ENCODE results near the gene ZNF175.

Gene ZNF175

GRCh38 chr19:51589511-51589910 lies 18.4 kb downstream of the ZNF175 start:
- DNase-seq (ENCODE audit: low read depth): no peak

DNA sequence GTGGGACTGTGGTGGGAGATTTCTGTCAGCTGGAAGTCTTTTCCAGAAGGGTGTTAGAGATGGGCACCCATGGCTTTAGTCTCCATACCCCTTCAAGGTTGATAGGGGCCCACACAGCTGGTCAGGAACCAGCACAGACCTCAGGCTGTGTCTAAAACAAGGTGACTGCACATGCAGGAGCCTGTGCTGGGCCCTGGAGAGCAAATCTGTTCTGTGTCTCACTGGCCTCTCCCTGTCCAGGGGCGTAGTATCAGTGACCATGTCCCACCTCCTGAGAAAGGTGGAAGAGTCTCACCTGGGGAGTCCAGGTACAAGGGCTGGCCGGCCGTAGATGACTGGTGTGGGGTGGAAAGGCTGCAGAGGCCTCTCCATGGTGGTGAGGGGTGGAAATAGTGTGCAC lies 19.4 kb downstream of the ZNF175 start:
- DNase-seq (ENCODE audit: low read depth): no peak

DNA sequence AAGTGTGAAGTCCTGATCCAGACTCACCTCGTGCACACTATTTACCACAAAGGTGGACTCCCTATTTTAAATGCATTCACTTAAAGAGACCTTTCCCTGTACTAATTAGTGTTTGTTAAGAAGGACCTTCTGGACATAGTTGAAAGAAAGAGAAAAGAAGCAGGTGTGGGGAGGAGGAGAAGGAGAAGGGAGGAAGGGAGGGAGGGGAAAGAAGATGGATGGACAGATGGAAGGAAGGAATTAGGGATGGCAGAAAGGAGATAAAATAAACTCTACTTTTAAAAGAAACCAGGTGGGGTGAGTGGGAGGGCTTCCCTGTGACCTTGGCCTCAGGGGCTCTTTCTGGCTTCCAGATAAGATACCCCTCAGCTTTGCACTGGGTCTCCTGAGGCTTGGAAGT lies 21.4 kb downstream of the ZNF175 start:
- no peak for DNase-seq (ENCODE audit: low read depth)

- DNase-seq (ENCODE audit: low read depth): no peak
Observed at GRCh38 chr19:51593138-51593890, 22.2 kb downstream of the ZNF175 start.

DNA sequence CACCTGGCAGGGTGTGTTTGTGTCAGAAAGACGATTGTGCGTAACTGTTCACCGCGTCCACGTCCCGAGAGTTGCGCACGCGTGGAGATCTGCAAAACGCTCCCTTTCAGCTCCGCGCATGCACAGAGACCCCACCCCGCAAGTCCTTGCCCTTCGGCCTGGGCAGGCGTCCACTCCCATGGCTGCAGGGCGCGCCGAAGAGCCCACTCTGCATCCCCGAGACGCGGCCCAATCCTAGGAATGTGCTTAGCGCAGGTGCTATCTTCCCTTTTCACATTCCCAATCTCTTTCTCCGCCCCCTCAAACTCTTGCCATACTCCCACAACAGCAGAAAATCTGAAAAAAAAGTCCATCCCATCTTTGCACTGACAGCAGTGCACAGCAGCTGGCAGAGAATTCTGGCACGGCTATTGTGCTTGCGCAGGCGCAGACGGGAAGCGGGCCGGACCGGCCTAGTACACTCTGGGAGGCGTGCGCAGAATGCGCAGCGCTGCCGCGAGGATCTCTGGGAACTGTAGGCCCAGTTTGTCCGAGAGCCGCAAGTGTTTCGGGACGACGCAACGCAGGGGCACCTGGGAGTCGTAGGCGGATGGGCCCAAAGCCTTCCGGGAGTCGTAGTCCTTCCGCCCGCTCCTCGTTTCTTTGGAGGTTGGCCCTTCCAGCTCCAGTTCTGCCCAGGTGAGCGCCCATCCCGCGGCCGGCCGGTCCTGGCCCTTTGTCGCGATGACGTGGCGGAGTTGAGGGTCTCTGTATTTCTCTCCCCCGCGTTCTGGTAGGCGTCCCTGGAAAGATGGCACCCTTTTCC lies 23.1 kb downstream of the ZNF175 start:
- DNase-seq (ENCODE audit: low read depth): peak; percentile 84

GRCh38 chr19:51594774-51595109 lies 23.7 kb downstream of the ZNF175 start:
- no peak for DNase-seq (ENCODE audit: low read depth)

GRCh38 chr19:51595190-51596175 lies 24.4 kb downstream of the ZNF175 start:
- DNase-seq (ENCODE audit: low read depth): no peak

GRCh38 chr19:51598159-51598915 lies 27.3 kb downstream of the ZNF175 start:
- DNase-seq (ENCODE audit: low read depth): no peak

DNA sequence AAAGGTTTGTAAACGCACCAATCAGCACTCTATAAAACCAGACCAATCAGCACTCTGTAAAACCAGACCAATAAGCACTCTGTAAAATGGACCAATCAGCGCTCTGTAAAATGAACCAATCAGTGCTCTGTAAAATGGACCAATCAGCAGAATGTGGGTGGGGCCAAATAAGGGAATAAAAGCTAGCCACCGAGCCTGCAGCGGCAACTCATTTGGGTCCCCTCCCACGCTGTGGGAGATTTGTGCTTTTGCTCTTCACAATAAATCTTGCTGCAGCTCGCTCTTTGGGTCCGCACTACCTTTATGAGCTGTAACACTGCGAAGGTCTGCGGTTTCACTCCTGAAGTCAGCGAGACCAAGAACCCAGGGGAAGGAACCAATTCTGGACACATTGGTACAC lies 28.0 kb downstream of the ZNF175 start:
- no peak for DNase-seq (ENCODE audit: low read depth)

GRCh38 chr19:51600940-51601580 lies 30.0 kb downstream of the ZNF175 start:
- no peak for DNase-seq (ENCODE audit: low read depth)

DNA sequence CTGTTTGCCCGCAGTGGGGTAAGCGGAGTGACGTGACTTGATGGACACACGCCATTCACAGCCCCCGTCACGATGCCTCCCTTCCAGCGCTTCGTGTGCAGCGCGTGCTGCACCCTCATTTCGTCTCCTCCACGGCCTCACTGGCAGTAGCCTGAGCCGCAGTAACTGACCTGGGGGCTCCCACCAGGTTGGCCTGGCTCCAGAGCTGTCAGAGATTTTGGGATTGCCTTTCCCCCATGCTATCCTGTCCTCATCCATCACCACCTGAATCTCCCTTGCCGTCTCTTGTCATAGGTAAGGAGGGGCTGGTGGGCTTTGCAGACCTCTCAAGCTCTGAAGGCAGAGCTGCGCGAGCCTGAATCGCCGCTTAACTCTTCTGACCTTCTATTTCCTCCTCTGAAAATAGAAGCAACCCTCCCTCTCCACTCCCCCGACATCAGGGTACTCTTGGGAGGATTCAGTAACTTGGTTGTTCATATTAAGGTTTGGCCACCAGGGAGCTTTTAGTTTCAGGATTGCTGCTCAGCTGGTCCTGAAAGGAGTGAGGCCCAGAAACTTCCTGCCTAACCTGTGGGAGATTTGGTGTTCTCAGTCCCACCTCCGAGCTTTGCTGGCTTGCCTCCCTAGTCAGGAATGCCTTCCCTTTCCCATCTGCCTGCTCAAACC lies 31.2 kb downstream of the ZNF175 start:
- no peak for DNase-seq (ENCODE audit: low read depth)

- no peak for DNase-seq (ENCODE audit: low read depth)
Observed at GRCh38 chr19:51607077-51607476, 36.0 kb downstream of the ZNF175 start.

- no peak for DNase-seq (ENCODE audit: low read depth)
Observed at GRCh38 chr19:51607920-51608562, 37.0 kb downstream of the ZNF175 start.

DNA sequence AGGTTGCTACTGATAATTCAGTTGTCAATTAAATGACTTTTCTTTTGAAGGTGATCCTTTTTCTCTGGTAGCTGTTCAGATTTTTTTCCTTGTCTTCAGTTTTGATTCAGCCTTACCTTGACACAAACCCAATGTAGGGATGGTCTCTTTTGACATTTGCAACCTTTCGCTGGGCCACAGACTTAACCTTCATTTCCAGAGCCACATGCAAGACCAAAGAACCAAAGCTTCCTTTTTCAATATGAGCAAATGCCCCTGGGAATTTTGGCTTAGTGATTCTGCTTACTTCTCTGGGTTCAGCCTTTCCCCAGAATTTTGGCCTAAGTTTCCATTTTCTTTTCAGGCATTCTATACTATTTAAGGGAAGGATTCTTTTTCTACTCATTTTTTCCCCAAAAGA lies 39.5 kb downstream of the ZNF175 start:
- no peak for DNase-seq (ENCODE audit: low read depth)

DNA sequence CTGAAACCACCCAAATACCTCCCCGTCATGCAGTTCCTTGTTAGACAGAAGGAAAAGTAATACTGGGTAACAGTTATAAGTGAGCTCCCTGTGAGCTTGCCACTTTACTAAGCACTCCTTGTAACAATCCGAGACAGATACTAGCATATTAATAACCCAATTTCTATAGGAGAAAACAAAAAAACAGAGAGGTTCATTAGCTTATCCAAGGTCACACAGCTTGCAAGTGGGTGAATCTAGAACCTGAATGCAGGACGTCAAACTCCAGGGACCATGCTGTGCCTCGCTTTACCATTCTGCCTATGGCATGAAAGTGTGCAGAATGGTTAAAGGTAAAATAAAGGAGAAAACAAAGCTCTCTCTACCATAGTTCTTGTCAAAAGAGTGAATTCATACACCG lies 43.7 kb downstream of the ZNF175 start:
- no peak for DNase-seq (ENCODE audit: low read depth)

DNA sequence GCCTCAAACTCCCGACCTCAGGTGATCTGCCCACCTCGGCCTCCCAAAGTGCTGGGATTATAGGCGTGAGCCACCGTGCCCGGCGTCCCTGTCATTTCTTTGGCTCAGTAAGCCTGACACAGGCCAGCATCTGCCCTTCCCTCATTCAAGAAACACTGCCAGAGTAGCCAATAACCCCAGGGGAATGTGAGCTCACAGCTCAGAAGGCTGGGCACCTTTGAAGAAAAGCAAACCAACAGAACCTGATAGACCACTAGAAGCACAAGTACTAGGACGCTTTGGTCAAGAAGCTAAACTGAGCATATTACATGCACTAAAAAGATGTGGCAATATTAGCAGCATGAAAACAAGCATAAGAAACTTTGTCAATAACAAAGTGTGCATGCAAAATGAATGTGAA lies 44.9 kb downstream of the ZNF175 start:
- no peak for DNase-seq (ENCODE audit: low read depth)

GRCh38 chr19:51621178-51621577 lies 50.1 kb downstream of the ZNF175 start:
- no peak for DNase-seq (ENCODE audit: low read depth)

GRCh38 chr19:51626675-51627074 lies 55.6 kb downstream of the ZNF175 start:
- DNase-seq (ENCODE audit: low read depth): no peak

DNA sequence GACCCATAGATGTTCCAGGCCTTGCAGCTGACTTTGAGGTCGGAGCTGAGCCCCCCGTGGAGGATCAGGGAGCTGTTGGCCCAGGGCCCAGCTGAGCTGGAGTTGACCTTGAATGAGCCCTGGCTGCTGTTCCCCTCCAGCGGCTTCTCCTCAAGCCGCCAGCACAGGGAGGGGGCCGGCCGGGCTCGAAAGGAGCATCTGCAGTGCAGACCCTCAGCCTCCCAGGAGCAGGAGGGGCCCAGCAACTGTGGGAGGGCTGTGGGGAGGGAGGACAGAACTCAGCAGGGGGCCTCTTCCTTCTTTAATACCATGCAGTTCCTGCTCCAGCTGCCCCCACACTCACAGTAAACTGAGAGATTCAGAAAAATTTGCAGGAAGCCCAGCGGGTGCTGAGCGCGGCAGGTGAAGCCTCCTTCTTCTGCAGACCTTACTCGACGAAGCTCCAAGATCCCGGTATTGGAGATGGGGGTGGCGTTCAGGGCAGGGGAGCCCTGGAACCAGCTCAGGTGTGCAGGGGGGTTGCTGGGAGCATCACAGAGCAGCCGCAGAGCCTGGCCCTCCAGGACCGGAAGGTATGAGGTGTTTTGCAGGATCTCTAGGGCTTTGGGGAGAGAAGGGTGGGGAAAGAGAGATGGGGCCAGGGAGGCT lies 56.5 kb downstream of the ZNF175 start:
- DNase-seq (ENCODE audit: low read depth): no peak
